Measurements from ENCODE around the gene KCNQ1OT1.

Gene KCNQ1OT1

DNA sequence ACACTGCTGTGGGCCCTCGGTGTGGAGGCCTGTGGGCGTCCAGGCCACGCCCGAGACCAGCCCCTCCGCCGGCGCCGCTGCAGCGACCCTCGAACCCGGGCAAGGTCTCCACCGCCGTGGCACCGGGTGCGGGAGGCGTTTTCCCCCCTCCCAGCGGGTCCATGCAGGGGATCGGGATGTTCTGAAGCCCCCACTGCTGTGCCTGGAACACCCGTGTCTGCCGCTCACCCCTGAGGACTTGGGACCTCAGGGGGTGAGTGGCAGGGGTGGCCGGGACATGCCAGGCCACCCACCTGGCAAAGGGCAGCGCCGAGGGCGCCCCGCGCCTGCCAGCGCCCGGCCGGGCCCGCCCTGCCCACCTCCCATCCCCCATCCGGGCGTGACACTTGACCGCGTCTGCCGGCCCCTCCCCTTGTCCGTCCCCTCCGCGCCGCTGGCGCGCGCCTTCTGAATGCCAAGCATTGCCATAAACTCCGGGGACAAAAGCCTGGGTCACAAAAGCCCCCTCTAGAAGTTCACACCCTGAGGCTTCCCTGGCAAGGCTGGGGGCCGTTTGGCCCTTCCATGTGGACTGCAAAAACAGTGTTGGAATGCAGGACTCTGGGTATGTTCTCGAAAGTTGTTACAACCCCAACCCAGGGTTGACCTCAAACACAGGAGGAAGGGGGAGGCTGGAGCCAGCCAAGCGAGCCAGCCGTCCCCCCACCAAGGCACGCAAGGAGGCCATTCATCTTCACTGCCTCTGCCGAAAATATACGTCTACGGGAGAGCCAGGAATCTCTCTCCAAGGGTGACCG is 819 bp upstream of the KCNQ1OT1 start:
- peak in 1 of 2 experiments; percentile 16 for DNase-seq

DNA sequence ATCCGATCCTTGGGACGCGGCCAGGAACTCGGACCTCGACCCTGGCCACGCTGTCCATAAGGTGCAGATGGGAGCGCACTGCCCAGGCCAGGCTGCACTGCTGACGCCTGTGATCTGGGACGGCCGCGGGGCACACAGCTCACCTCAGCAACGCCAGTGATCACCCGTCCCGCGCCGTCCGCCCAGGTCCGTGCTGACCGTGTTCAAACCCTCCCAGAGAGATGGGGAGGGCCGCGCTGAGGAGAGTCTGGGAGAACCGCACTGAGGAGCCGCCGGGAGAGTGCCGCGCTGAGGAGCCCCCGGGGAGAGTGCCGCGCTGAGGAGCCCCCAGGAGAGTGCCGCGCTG is 636 bp downstream of the KCNQ1OT1 start:
- DNase-seq = no peak

DNA sequence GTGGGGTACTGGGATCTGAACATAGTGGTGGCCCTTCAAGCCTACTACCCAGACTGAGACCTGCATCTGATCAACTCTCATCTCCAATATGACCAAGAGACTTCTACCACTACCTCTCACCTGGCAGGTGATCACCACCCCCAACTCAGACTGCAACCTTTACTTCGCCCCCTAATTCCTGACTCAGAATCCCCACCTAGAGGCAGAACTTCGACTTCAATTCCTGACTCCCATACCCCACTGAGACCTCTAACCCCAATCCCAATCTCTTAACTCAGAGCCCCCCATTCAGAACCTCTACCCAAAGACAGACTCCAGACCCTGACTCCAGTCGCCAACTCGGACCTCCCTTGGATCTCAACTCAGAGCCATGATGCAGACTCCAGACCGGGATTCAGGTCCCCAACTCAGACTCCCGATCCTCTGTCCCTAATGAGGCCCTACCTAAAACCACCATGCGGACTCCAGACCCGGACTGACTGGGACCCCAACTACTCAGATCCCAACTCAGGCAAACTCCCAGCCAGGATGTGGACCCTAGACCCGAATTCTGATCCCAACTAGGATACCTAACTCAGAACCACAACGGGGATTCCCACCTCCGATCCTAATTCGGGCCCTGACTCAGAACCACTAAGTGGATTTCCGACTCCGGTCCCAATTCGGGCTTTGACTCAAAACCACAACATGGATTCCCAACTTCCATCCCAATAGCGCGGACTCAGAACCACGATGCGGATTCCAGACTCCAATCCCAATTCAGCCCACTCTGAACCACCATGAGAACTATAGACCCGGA is 1.2 kb downstream of the KCNQ1OT1 start:
- no peak for DNase-seq

DNA sequence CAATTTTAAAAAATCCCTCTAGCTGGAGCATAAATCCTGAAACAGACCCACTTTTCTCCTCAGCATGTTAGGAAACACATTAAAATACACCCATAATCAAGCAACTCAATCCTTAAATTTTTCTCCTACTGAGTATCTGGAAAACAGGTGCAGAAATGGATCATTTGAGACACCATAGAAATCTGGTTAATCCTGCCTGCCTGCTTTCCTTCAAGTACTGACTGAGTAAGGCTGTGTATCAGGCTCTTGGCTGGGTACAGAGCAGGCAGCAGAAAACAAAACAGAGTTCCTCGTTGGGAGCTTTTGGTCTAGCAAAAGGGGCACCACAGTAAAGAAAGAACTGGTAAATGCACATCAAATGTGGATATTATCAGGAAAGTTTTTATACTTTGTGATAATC is 1.9 kb downstream of the KCNQ1OT1 start:
- DNase-seq = no peak

DNA sequence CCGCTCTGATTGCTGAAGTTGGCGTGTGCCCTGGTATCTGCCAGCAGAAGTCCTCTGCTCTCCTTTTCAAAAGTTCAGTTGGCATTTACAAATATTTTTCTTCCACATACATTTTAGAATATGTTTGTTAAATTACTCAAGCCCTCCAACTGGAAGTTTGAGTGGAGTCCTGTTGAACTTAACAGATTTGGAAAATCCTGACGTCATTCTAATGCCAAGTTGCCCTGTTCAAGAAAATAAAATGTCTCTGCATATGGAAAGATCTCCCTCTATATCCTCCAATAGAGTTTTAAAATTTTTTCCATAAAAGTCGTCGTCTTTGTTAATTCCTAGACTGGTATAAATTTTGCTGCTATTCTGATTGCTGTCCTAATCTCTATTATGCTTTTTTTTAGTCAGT is 3.3 kb downstream of the KCNQ1OT1 start:
- DNase-seq = no peak

DNA sequence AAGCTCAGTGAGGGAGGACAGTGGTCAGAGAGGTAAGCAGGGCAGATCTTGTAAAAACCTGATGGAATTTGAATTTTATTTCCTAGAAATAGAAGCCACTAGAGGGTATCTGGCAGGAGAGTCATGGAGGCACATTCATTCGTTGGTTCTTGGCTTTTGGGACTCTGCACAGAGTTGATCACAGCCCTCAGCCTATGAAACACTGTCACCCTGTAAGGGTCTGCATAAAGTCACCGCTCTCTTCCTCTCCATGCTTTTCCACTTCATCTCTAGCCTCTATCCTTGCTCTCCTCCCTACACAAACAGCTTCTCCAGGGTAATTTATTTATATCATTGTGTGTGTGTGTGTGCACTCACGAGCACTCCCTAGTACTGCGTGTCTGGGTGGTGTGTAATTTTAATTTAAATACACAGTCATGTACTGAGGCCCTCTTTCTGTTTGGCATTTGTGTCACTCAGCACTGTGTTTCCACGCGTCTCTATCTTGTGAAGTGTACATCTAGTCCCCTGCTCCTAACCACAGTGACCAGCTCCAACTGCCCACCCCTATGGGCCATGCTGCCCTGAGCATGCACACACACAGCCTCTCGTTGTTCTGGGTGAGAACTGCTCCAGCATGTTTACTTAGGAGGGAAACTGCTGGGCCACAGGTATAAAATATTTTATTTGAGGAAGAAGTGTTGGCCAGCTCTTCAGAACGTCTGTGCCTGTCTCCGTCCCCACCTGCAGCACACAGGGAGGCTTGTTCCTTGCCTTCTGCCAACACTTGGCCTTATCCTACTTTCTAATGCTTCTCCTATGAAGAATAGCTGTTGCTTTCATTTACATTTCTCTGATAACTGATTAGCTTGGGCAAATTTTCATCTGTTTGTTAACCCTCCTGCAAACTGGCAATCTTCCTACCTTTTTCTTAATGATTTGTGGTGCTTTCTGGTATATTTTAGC is 4.5 kb downstream of the KCNQ1OT1 start:
- no peak for DNase-seq

DNA sequence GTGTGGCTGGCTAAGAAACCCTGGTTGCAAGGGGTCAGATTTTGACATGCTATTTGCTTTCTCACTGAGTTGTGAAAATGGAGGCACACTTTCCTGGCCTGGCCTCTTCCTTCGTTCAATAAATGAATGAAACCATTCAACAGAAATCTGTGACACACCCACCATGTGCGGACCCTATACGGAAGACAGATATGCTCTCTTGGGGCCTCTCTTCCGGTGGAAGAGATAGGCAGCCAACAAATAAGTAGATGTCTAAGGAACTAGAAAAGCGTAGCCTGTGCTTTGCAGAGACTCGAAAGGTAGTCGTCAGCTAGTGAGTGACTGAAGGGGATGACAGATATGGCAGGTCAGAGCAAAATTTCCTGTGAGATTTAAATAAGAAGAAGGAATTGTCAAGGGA is 5.3 kb downstream of the KCNQ1OT1 start:
- no peak for DNase-seq

DNA sequence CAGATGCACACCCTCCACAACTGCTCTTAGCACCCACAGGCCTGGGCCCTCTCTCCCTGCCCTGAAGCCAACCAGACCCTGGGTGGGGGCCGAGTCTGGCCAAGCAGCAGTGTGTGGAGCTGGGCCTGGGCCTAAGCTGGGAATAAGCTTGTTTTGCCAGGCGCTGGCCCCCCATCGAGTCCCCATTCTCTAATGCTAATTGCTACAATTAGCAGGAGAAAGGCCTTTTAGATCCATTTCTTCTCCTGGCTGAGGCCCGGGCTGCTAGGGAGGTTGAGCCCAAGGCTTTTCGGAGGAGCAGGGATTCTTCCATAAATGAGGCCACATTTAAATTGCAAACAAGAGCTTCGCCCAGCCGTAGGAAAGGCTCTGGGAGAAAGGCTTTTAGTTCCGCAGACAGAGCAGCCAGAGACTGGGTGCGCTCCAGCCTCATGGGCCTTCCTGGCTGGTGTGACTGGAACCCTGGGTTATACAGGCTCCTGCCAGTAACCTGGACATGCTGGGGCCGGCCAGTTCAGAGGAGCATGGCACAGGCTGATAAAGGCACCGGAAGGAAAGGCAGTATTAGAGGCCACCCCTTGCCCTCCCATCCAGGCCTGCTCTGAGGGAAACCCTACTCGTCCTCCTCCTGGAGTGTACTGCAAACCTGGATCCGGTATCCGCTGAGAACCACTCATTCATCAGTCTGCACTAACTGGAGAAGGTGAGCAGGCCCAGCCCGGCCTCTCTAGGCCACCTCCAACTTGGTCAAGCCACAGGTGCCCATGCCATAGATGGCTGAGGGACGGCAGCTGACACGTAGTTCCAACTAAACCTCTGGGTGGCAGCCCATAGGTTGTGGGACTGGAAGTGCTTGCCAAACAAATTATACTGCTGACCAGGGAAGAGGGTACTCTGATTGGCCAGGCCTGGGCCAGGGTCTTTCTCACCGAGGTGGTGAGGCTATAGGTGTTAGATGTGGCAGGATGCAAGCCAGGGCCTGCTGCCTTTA is 6.2 kb downstream of the KCNQ1OT1 start:
- DNase-seq = no peak

DNA sequence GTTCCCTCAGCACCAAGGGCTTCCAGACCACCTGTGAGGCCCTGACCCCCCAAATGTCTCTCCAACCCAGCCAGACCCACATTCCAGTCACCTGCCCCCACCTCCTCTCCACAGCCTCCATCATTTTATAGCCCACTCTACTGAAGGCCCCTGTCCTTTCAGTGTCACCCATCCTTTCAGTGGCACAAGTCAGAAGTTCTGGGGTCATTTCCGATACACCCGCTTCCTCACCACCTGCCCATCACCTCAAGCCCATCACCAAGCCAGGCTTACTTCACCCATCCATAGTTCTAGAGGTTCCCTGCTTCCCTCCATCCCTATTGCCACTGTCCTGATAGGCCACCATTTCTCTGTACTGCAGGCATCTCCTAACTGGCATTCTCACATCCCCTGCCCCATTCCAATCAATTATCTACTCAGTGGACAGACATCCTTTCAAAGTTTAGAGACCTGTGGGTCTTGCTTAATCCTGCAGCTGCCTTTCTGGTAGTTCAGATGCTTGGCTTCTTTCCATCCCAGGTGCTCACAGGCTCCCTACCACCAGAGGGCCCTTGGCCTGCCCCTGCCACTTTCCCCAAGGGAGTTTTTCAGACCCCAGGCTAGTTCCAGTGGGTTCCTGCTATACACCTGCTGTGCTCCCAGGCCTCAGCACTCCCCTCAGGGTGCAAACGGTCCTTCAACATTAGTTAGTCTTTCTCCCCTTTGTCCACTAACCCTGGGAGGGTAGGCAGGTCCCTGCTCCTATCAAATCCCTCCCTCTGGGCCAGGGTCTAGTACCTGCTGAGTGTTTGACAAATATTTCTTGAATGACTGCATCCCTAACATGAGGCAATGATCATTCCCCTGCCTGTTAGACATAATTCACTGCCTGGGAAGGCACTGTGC is 7.6 kb downstream of the KCNQ1OT1 start:
- DNase-seq = peak; percentile 22 to 39

DNA sequence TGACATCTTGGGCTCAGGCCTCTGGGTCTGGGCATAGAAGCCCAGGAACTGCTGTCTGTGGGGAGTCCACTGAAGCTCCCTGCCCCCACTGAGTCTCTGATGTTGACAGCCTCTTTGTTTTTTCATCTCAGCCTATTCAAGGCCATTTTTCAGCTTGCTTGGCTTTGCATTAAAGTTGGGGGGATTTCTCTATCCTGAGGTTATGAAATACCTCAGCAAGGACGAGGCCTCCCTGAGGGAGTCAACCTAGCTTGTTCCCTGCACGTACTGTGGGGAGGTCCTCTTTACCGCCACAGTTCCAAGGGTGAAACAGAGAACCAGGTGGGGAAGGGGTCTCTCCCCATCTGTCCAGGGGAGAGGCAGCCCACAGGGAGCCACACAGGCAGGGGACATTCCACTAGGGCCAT is 8.4 kb downstream of the KCNQ1OT1 start:
- DNase-seq = no peak

DNA sequence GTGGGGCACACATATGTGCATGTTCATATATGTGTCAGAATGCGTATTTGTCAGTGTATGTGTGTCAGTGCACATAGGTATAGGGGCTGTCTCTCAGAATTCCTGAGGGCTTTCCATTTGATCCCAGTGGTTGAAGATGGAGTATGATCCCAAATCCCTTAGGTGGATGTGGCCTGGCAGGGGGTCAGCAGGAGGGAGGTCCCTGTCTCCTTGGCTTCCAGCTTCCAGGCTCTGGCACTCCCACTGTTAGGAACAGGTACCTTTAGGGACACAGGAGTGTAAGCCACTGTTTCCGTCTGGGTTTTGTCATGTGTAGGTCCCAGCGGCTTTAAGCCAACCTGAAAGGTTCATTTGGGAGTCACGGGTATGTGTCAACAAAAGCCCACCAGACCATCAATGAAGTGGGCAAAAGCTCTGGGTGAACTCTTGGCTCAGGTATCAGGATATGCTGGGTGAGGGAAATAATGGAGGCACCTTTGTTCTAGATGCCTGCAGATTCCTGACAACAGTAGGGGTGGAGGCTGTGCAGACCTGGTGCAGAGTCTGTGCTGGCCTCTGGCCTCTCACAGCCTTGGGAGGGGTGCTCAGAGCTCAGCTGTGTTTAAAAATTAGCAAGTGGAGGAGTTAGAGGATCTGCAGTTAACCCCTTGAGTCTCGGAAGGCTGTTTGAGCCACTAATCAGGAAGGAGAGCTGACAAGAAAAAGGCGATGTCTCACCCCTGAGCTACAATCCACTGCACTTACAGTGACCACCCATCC is 9.0 kb downstream of the KCNQ1OT1 start:
- DNase-seq = no peak

DNA sequence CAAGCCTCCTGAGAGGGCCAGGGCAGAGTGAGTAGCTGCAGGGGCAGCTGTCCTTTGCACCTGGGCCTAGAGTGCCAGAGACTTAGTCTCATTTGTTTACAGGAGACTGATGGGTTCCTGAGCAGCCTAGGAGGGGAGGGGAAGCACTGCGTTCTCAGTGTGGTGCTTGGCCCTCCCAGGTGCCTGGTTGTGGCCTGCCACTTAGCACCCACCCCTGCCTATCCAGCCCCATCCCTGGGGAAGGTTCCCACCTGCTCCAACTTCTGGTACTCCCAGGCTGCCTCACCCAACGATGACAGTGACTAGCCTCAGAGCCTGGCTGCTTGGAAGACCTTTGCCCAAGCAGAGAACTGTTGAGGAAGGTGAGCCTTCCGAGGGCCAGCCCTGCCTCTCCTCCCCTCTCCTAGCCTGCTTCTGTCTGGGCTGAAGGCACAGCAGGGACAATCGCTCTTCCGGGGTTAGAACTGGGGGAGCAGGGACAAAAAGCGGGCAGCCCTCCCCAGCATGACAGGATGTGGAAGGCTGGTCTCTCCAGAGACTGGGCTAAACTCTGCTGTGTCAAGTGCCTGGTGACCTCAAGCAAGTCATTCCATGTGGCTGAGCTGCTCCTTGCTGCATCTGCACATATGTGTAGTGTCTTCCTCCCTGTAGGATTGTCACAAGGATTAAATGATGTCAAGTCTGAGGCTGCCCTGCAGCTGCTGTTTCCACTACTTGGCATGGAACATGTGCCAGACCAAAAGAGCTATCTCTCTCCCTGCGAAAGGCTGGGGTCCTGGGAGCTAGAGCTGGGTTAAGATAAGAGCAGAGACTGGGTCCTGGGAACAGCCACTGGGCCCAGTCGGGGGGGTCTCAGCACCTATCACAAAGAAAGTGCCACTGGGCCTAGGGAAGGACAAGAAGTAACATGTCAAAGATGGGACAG is 9.9 kb downstream of the KCNQ1OT1 start:
- peak in 1 of 2 experiments; percentile 36 for DNase-seq

DNA sequence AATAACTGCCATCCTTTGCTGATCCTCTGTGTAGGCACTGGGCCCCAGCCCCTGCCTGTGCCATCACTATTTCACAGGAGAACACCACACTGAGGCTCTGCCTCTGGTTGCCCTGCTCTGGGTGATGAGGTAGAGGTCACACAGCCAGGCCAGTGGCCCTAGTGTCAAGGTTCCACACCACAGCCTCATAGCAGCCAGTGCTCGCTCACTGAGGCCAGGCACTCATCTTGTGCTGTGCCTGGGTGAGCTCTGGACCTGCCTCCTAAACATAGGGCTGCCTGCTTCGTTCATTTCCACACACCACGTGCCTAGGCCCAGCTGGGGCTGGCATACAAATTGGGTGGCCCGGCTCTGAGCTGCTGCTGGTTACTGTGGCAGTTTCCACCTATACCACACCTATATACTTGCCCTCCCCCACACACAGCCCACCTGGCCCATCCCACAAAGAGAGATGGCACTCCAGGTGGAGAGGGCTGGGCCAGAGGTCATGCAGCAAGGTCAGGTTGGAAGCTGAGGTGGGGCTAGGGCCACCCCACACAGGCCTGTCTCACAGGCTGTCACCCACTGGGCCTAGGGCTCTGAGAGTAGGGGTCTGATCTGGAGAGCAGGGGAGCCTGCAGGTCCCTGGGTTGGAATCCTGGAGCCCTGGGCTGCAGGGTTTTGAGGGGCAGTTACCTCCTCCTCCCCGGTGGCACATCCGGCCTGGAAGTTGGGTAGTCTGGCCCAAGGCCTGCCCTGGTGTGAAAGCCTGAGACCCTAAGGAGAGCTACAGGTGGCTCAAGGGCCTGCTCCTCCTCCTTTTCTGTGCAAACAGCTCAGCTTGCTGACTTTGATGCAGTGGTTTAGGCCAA is 11.2 kb downstream of the KCNQ1OT1 start:
- no peak for DNase-seq

DNA sequence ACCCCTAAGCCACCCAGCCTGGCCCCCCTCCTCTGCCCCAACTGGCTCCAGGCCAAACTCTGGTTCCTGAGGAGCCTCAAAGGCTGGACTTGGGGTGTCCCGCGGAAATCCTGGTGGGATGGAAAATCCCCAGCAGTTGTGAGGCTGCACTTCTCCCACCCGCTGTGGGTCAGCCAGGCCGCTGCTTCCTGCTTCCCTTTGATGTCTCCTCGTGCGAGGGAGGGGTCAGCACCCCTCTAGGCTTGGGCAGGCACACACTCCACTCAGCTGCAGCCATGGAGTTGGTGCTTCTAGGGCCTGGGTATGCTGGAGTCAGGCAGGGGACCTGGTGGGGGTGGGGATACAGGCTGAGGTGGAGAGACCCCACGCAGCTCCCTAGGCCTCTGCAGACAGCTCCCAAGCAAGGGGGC is 12.0 kb downstream of the KCNQ1OT1 start:
- DNase-seq = no peak

DNA sequence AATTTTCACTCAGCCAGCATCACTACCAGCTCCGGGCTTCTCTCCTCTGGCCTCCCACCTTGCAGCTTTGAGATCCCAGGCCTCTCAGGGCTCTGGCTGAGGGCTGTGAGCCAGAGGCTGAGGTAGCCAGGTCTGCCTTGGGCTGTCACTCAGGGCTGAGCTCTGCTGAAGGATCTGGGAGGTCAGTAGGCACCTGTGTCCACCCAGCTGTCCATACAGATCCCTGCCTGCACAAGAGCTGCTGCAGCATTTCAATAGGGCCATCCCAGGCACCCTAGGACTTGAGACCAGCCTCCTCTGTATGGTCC is 12.6 kb downstream of the KCNQ1OT1 start:
- no peak for DNase-seq

DNA sequence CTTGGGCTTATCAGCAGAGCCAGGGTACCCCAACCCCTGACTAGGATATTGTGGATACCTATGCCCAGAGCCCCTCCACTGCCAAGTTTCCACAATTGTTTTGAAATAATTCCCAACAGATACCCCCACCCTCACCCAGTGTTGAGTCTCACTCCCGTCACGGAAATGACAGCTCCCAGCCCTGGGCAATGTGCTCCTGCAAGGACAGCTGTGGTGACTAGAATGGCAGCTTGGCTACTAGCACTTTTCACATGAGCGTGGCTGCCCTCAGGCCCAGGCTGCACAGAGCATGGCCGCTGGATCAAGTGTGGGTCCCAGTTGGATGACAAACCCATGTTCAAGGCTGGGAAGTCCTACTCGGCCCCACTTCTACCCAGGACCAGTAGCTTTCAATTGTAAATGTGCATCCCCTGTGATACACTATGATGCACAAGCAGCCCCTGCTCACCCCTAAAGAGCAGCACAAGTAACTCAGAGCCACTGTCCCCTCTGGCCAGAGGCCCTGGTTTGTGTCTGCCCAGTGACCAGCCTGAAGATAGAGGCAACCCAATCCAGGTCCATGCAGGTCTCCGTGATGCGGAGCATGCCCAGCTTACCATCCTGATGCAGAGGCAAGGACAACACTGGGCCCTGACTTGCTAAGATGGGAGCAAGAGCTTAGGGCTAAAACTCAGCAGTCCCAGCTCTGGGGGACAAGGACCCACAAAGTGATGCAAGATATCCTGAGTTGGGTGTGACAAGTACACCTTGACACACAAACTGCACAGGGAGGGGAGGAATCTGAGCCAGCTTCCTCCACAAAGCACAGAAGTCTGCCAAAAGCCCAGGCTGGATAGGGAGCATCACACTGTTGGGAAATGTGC is 13.2 kb downstream of the KCNQ1OT1 start:
- DNase-seq = no peak

All from SHP77 (cell line).